GM21528 (cell line): ENCODE results near the gene KRT4.

Experiments used
- ATAC-seq: cut with Tn5 transposase; IDR thresholded peaks from one replicate; pipeline ENCODE4 v1.9.1; 2021; ENCODE audit warnings: mild to moderate bottlenecking, moderate library complexity; ENCODE audit not compliant: unreplicated experiment, low FRiP score

KRT4 gene

GRCh38 chr12:52809166-52809565 is 4.8 kb downstream of the KRT4 start:
- no peak for ATAC-seq

GRCh38 chr12:52808573-52809160 is 5.2 kb downstream of the KRT4 start:
- no peak for ATAC-seq

- ATAC-seq: no peak
Measured at GRCh38 chr12:52807544-52808470, 6.1 kb downstream of the KRT4 start.

DNA sequence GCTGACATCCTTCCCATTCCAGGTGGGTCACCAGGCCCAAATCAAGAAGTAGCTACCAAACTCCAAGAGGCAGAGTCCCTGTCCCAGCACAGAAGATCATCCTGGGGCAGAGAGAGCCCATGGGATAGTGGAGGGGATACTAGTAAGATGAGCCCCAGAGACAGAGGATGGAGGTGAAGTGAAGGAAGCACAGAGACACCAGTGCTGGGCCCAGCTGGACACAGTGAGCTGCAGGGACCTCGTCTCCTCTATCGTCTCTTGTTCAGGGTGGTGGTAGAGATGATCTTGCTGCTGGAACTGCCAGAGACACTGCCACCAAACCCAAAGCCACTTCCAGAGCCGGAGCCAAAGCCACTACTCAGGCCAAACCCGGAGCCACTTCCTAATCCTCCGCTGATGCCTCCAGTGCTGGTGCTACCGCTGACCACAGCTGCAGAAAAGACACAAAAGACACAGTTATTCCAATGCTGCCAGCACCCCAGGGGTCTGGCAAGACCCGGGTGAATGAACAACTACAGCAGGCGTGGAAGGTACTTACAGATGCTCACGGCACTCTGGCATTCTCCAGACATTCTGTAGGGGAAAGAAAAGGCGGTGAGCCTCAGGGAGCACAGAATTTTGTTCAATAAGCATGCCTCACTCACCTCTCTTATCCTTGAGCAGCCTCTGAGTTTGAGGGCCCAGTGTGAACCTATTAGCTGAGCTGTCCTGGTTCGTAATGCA is 6.9 kb downstream of the KRT4 start:
- no peak for ATAC-seq

DNA sequence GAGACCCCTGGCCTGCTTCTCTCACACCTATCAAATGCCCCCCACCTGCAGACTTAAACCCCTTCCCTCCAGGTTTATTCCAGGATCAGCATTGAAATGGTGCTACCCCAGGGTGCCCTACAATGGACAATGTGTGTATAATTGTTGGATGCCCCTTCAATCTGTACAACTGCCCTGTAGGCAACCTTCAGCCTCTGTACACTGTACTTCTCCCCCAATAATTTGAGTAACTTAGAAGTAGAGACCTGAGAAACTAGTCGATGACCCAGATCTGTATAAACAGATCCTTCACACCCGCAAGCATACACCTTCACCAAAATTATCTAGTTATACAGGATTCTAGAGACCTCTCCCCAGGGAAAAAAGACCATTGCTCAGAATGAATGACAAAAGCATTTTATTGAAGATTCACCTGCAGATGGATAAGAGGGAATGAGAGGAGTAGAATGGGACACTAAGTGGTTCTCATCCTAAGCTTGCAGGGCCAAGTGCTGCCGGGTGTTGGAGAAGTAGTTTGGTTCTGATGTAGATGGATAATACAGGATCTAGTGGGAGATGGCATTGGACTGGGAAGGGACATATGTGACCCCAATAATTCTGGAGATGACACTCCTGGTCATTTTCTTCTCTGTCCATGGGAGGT is 7.6 kb downstream of the KRT4 start:
- ATAC-seq: no peak

DNA sequence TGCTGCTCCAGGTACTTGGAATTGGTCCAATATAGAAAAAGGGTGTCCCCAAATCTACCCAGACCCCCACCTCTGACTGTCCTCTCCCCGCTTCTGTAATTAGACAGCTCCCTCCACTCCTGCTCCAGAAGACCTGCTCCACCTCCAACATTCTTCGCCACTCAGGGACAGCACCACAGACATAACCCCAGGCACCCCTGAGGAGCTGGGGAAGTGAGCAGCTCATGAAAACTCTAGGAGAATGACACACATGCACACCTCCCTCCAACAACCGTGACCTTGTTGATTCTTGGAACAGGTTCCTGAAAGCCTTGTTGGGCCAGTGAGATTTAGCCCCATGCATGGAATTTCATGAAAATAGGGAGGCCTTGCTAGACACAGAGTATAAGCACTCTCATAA is 8.2 kb downstream of the KRT4 start:
- ATAC-seq: no peak

- ATAC-seq: no peak
Measured at GRCh38 chr12:52805000-52805399, 8.9 kb downstream of the KRT4 start.

GRCh38 chr12:52802442-52802841 is 11.5 kb downstream of the KRT4 start:
- no peak for ATAC-seq

- no peak for ATAC-seq
Measured at GRCh38 chr12:52801773-52802172, 12.1 kb downstream of the KRT4 start.

- no peak for ATAC-seq
Measured at GRCh38 chr12:52800259-52800917, 13.5 kb downstream of the KRT4 start.

- no peak for ATAC-seq
Measured at GRCh38 chr12:52799505-52800211, 14.3 kb downstream of the KRT4 start.

GRCh38 chr12:52798671-52799504 is 15.0 kb downstream of the KRT4 start:
- ATAC-seq: no peak

DNA sequence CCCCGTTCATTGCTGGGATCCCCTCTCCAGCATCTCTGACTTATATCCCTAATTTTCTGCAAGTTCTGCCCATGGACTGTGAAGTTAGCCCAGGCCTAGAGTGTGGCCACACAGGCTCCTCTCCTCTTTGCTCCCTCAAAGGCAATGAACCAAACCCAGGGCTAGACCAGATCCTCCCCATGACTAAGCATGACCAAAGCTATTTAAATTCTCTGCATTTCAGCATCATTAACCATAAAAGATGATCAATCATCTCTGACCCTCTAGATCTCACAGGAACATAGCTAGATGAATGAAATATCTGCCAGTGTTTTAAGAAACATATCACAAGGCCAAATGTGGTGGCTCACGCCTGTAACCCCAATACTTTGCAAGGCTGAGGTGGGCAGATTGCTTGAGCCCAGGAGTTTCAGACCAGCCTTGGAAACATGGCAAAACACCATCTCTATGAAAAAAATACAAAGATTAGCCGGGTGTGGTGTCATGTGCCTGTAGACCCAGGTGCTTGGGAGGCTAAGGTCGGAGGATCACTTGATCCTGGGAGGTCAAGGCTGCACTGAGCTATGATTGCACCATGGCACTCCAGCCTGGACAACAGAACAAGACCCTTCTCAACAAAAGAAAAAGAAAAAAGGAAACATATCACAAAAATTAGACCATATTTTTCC is 15.8 kb downstream of the KRT4 start:
- no peak for ATAC-seq

GRCh38 chr12:52797529-52797894 is 16.4 kb downstream of the KRT4 start:
- no peak for ATAC-seq

- no peak for ATAC-seq
Measured at GRCh38 chr12:52796839-52797528, 16.9 kb downstream of the KRT4 start.

- ATAC-seq: no peak
Measured at GRCh38 chr12:52796429-52796794, 17.5 kb downstream of the KRT4 start.

- ATAC-seq: no peak
Measured at GRCh38 chr12:52795694-52796428, 18.1 kb downstream of the KRT4 start, which contains the start of gene KRT3. KRT3 (minus strand) TSS chr12:52796117; CDS start chr12:52796042, 75 bp downstream.
